ENCODE results near the gene TSACC. TPM values are rescaled to one million over a fixed set of nuclear protein-coding genes. Genes with fewer than 3 reads are reported as not detected.
"Not testable (repeated sequence)": the region's sequence is repeated elsewhere in the genome, so short reads cannot be mapped to it uniquely, and the experiment has no call there.

Gene TSACC
- total RNA-seq, 1 experiment from 2014 or later: 1.3 TPM

- DNase-seq: no peak
- Histone ChIP-seq H3K9me3 (no peaks in the 10 kb centered on the region), H3K27me3 (no peaks in the 10 kb centered on the region; the same call in 1 of the 2 replicates), H3K36me3 (no peaks in the 10 kb centered on the region), H3K4me3 (no peak overlapping the region)
Observed at GRCh38 chr1:156366378-156367166, 28.2 kb downstream of the TSACC start.

- DNase-seq: no peak
- Histone ChIP-seq H3K36me3 (no peaks in the 10 kb centered on the region), H3K4me3 (no peak overlapping the region), H3K27me3 (peaks cover 5% of the 10 kb centered on the region; the same call in 1 of the 2 replicates), H3K9me3 (no peaks in the 10 kb centered on the region)
Observed at GRCh38 chr1:156367383-156368156, 29.2 kb downstream of the TSACC start.

GRCh38 chr1:156368157-156368658, 29.9 kb downstream of the TSACC start:
- H3K9me3 ChIP-seq: no peaks in the 10 kb centered on the region
- no peak overlapping the region for H3K4me3 ChIP-seq
- H3K27me3 ChIP-seq: peaks cover 5% of the 10 kb centered on the region; the same call in 1 of the 2 replicates
- DNase-seq: no peak
- no peaks in the 10 kb centered on the region for H3K36me3 ChIP-seq

GRCh38 chr1:156368889-156369684, 30.8 kb downstream of the TSACC start, which contains the start of gene RHBG:
Gene RHBG (plus strand): TSS chr1:156369211. CDS start chr1:156369250, 39 bp downstream.
- H3K4me3 ChIP-seq: peak within 1 kb of the TSS; percentile 27
- H3K9me3 ChIP-seq: no peaks in the 10 kb centered on the region
- peaks cover 9% of the 10 kb centered on the region for H3K27me3 ChIP-seq
- DNase-seq: peak; percentile 36
- H3K36me3 ChIP-seq: no peaks in the 10 kb centered on the region

GRCh38 chr1:156369685-156370286, 31.5 kb downstream of the TSACC start:
- not testable (repeated sequence) for H3K4me3 ChIP-seq, H3K36me3 ChIP-seq, H3K9me3 ChIP-seq, DNase-seq
- peaks cover 12% of the 10 kb centered on the region for H3K27me3 ChIP-seq

- Histone ChIP-seq H3K36me3 (no peaks in the 10 kb centered on the region), H3K27me3 (peaks cover 12% of the 10 kb centered on the region), H3K4me3 (no peak overlapping the region), H3K9me3 (no peaks in the 10 kb centered on the region)
- peak; percentile 42 for DNase-seq
Observed at GRCh38 chr1:156371553-156372264, 33.4 kb downstream of the TSACC start.

- H3K36me3 ChIP-seq: no peaks in the 10 kb centered on the region
- no peaks in the 10 kb centered on the region for H3K9me3 ChIP-seq
- H3K4me3 ChIP-seq: no peak overlapping the region
- peaks cover 12% of the 10 kb centered on the region for H3K27me3 ChIP-seq
- no peak for DNase-seq
Observed at GRCh38 chr1:156372265-156372586, 33.9 kb downstream of the TSACC start.

- no peaks in the 10 kb centered on the region for H3K36me3 ChIP-seq
- DNase-seq: no peak
- H3K9me3 ChIP-seq: no peaks in the 10 kb centered on the region
- peaks cover 12% of the 10 kb centered on the region for H3K27me3 ChIP-seq
- H3K4me3 ChIP-seq: no peak overlapping the region
Observed at GRCh38 chr1:156372876-156373275, 34.5 kb downstream of the TSACC start.

- no peak for DNase-seq
- H3K36me3 ChIP-seq: no peaks in the 10 kb centered on the region
- peaks cover 12% of the 10 kb centered on the region for H3K27me3 ChIP-seq
- H3K4me3 ChIP-seq: no peak overlapping the region
- H3K9me3 ChIP-seq: no peaks in the 10 kb centered on the region
Observed at GRCh38 chr1:156373546-156373945, 35.2 kb downstream of the TSACC start.

GRCh38 chr1:156376146-156376545, 37.8 kb downstream of the TSACC start:
- peaks cover 12% of the 10 kb centered on the region for H3K27me3 ChIP-seq
- no peak for DNase-seq
- no peak overlapping the region for H3K4me3 ChIP-seq
- no peaks in the 10 kb centered on the region for H3K36me3 ChIP-seq
- H3K9me3 ChIP-seq: no peaks in the 10 kb centered on the region

- Histone ChIP-seq H3K9me3 (no peaks in the 10 kb centered on the region), H3K27me3 (peaks cover 9% of the 10 kb centered on the region), H3K36me3 (no peaks in the 10 kb centered on the region), H3K4me3 (no peak overlapping the region)
- no peak for DNase-seq
Observed at GRCh38 chr1:156376958-156377919, 38.9 kb downstream of the TSACC start.

- DNase-seq: no peak
- Histone ChIP-seq H3K9me3 (no peaks in the 10 kb centered on the region), H3K4me3 (no peak overlapping the region), H3K27me3 (peaks cover 7% of the 10 kb centered on the region; the same call in 1 of the 2 replicates), H3K36me3 (no peaks in the 10 kb centered on the region)
Observed at GRCh38 chr1:156378557-156378956, 40.2 kb downstream of the TSACC start.

- Histone ChIP-seq H3K27me3 (no peaks in the 10 kb centered on the region), H3K4me3 (no peak overlapping the region), H3K9me3 (no peaks in the 10 kb centered on the region), H3K36me3 (no peaks in the 10 kb centered on the region)
- no peak for DNase-seq
Observed at GRCh38 chr1:156379420-156380165, 41.3 kb downstream of the TSACC start.

GRCh38 chr1:156382561-156382960, 44.2 kb downstream of the TSACC start:
- no peaks in the 10 kb centered on the region for H3K36me3 ChIP-seq
- no peak for DNase-seq
- H3K27me3 ChIP-seq: no peaks in the 10 kb centered on the region
- no peak overlapping the region for H3K4me3 ChIP-seq
- no peaks in the 10 kb centered on the region for H3K9me3 ChIP-seq
